HCT116 (cell line): Measurements from ENCODE around the gene SLC35E4. TPM values are rescaled to one million over a fixed set of nuclear protein-coding genes. Genes with fewer than 3 reads are reported as not detected.

Experiments
- ATAC-seq: fragments of 200-7000 bp; cut with Tn5 transposase; 2 replicates; pipeline ENCODE4 v1.9.1; 2020; ENCODE audit warnings: mild to moderate bottlenecking, moderate library complexity
- BruUV-seq: library from RNA; stranded (reverse); fragments of 400-500 nt; replicated peaks from 2 replicates; lab custom pipeline; 2021; lab: Mats Ljungman, UMichigan
- CTCF ChIA-PET: fragments of 300-600 bp; sonication (Branson Sonifier 250); formaldehyde crosslinking; loops from one replicate; lab custom pipeline; 2021; ENCODE audit warnings: antibody characterized with exemption; lab: Charles Lee
- POLR2A ChIA-PET: fragments of 300-600, 350-600 bp; sonication (Branson Sonifier 250); formaldehyde crosslinking; loops from one replicate; lab custom pipeline; 2021; ENCODE audit warnings: antibody characterized with exemption; lab: Charles Lee
- RAD21 ChIA-PET, 2 experiments: fragments of 300-600 bp; sonication (Branson Sonifier 250); formaldehyde crosslinking; loops; one replicate each; lab custom pipeline; 2023; ENCODE audit warnings: low total read pairs in 2 of 2; ENCODE audit not compliant: uncharacterized antibody in 2 of 2, unreplicated experiment in 2 of 2, low non-redundant PET in 1 of 2; lab: Charles Lee
- DNase-seq: peaks from one replicate; pipeline ENCODE4 v3.0.0-alpha.2; 2010; ENCODE audit warnings: low read depth, low spot score
- H2AFZ ChIP-seq: fragments of 200-600 bp; shearing (Covaris generic), sonication (generic); 2 replicates; pipeline ENCODE4 v1.6.1; 2017; ENCODE audit warnings: low read depth, mixed run types, mixed read lengths, antibody characterized with exemption, low read length; ENCODE audit not compliant: poor library complexity, severe bottlenecking
- H3K27ac ChIP-seq: 2 replicates; pipeline ENCODE4 v1.5.1; 2012; ENCODE audit warnings: low read depth, low read length
- H3K27me3 ChIP-seq: fragments of 200-600 bp; sonication (generic); 2 replicates; pipeline ENCODE4 v1.6.1; 2016; ENCODE audit warnings: mixed run types, low read length, mixed read lengths; ENCODE audit not compliant: insufficient read depth
- H3K36me3 ChIP-seq, 2 experiments: fragments of 200-500 bp in 1 of 2; fragments of 200-600 bp in 1 of 2; sonication (Bioruptor generic) in 1 of 2; sonication (generic) in 1 of 2; 2 replicates each; pipeline versions ENCODE4 v1.5.1 to v1.6.1; 2014 to 2016; ENCODE audit warnings: low read length in 2 of 2, inconsistent platforms in 1 of 2, mixed read lengths in 1 of 2, mixed run types in 1 of 2; ENCODE audit not compliant: insufficient read depth in 2 of 2, control insufficient read depth in 1 of 2
- H3K4me1 ChIP-seq, 2 experiments: fragments of 200-600 bp in 1 of 2; sonication (generic) in 1 of 2; 2 replicates each; pipeline versions ENCODE4 v1.5.1 to v1.6.1; 2012 to 2017; ENCODE audit warnings: low read length in 2 of 2, inconsistent platforms in 1 of 2, mild to moderate bottlenecking in 1 of 2, mixed read lengths in 1 of 2, mixed run types in 1 of 2, moderate library complexity in 1 of 2; ENCODE audit not compliant: insufficient read depth in 2 of 2, control insufficient read depth in 1 of 2
- H3K4me2 ChIP-seq: fragments of 200-600 bp; sonication (generic); 2 replicates; pipeline ENCODE4 v1.6.1; 2017; ENCODE audit warnings: mixed run types, low read length, mixed read lengths
- H3K4me3 ChIP-seq, 2 experiments: fragments of 200-600 bp in 1 of 2; sonication (generic) in 1 of 2; replicated peaks in 1 of 2; 2 replicates each; pipeline ENCODE4 v1.5.1; 2011 to 2016; ENCODE audit warnings: low read length in 2 of 2, control low read depth in 1 of 2, low read depth in 1 of 2, mild to moderate bottlenecking in 1 of 2, mixed read lengths in 1 of 2, mixed run types in 1 of 2
- H3K79me2 ChIP-seq: fragments of 200-600 bp; sonication (generic); 2 replicates; pipeline ENCODE4 v1.6.1; 2017; ENCODE audit warnings: mild to moderate bottlenecking, mixed run types, low read length, moderate library complexity, mixed read lengths; ENCODE audit not compliant: insufficient read depth
- H3K9ac ChIP-seq: fragments of 200-600 bp; sonication (generic); 2 replicates; pipeline ENCODE4 v1.6.1; 2016; ENCODE audit warnings: low read length, mixed read lengths
- H3K9me2 ChIP-seq: fragments of 200-600 bp; sonication (generic), shearing (Covaris generic); 2 replicates; pipeline ENCODE4 v1.6.1; 2017; ENCODE audit warnings: mixed run types, mild to moderate bottlenecking, moderate library complexity; ENCODE audit not compliant: insufficient read depth
- H3K9me3 ChIP-seq, 2 experiments: fragments of 200-500 bp in 1 of 2; fragments of 200-600 bp in 1 of 2; sonication (Bioruptor generic) in 1 of 2; sonication (generic) in 1 of 2; 2 replicates each; pipeline ENCODE4 v1.6.1; 2014 to 2017; ENCODE audit warnings: low read length in 2 of 2, mixed read lengths in 2 of 2, inconsistent platforms in 1 of 2, low read depth in 1 of 2, mild to moderate bottlenecking in 1 of 2, mixed run types in 1 of 2, moderate library complexity in 1 of 2; ENCODE audit not compliant: control insufficient read depth in 1 of 2, insufficient read depth in 1 of 2
- H4K20me1 ChIP-seq: fragments of 200-600 bp; sonication (generic), shearing (Covaris generic); 2 replicates; pipeline ENCODE4 v1.6.1; 2017; ENCODE audit warnings: mixed run types, mild to moderate bottlenecking, moderate library complexity; ENCODE audit not compliant: insufficient read depth
- CBX3 ChIP-seq: IDR thresholded peaks from 2 replicates; pipeline ENCODE4 v1.6.1; 2012; ENCODE audit warnings: low read depth
- CEBPB ChIP-seq: IDR thresholded peaks from 2 replicates; pipeline ENCODE4 v1.6.1; 2012; ENCODE audit warnings: low read depth
- EGR1 ChIP-seq: IDR thresholded peaks from 2 replicates; pipeline ENCODE4 v1.6.1; 2012; ENCODE audit warnings: low read depth
- ELF1 ChIP-seq: IDR thresholded peaks from 2 replicates; pipeline ENCODE4 v1.6.1; 2012; ENCODE audit warnings: low read depth, borderline replicate concordance
- EZH2 ChIP-seq: fragments of 200-600 bp; sonication (generic); IDR thresholded peaks from 2 replicates; pipeline ENCODE4 v1.6.1; 2017; ENCODE audit warnings: antibody characterized with exemption, mixed run types
- EZH2phosphoT487 ChIP-seq: fragments of 200-600 bp; IDR thresholded peaks from 2 replicates; pipeline ENCODE4 v1.6.1; 2018; ENCODE audit warnings: antibody characterized with exemption, borderline replicate concordance
- FOSL1 ChIP-seq: IDR thresholded peaks from 2 replicates; pipeline ENCODE4 v1.6.1; 2012; ENCODE audit warnings: low read depth
- JUND ChIP-seq: IDR thresholded peaks from 2 replicates; pipeline ENCODE4 v1.6.1; 2012
- POLR2A ChIP-seq: IDR thresholded peaks from 2 replicates; pipeline ENCODE4 v1.7.0; 2011; ENCODE audit warnings: borderline replicate concordance; ENCODE audit not compliant: insufficient read depth, insufficient read length; ENCODE audit errors: extremely low read depth
- RAD21 ChIP-seq: IDR thresholded peaks from 2 replicates; pipeline ENCODE4 v1.6.1; 2012; ENCODE audit warnings: low read depth, mild to moderate bottlenecking
- SIN3A ChIP-seq: IDR thresholded peaks from 2 replicates; pipeline ENCODE4 v1.6.1; 2012; ENCODE audit warnings: low read depth
- SP1 ChIP-seq: IDR thresholded peaks from 2 replicates; pipeline ENCODE4 v1.6.1; 2012; ENCODE audit warnings: low read depth
- SRF ChIP-seq: IDR thresholded peaks from 2 replicates; pipeline ENCODE4 v1.6.1; 2012; ENCODE audit warnings: low read depth
- TCF7L2 ChIP-seq: IDR thresholded peaks from 2 replicates; pipeline ENCODE4 v1.7.0; 2011; ENCODE audit warnings: borderline replicate concordance, inconsistent platforms; ENCODE audit not compliant: insufficient read depth, insufficient read length; ENCODE audit errors: extremely low read depth
- YY1 ChIP-seq: IDR thresholded peaks from 2 replicates; pipeline ENCODE4 v1.6.1; 2011; ENCODE audit warnings: low read length, low read depth, moderate library complexity, mild to moderate bottlenecking; ENCODE audit not compliant: insufficient replicate concordance; ENCODE audit errors: extremely low read depth
- ZNF274 ChIP-seq: fragments of 200-500 bp; sonication (Bioruptor generic); IDR thresholded peaks from 2 replicates; pipeline ENCODE4 v1.6.1; 2014; ENCODE audit warnings: mild to moderate bottlenecking, low read depth, low read length, inconsistent platforms
- intact Hi-C: fragments of 100-400 bp; cut with micrococcal nuclease; formaldehyde crosslinking; loops from 2 replicates; pipeline ENCODE4 v1.10.0; 2022
- total RNA-seq: library from RNA; stranded (reverse); gene quantifications from one replicate; pipeline ENCODE4 v1.2.1, GENCODE V29; 2021; ENCODE audit not compliant: unreplicated experiment
- TF ChIP-seq, protein P1 (sequence below): IDR thresholded peaks from 2 replicates; pipeline ENCODE4 v1.6.1; 2012
- TF ChIP-seq, protein P2 (sequence below): IDR thresholded peaks from 2 replicates; pipeline ENCODE4 v1.6.1; 2012; ENCODE audit warnings: low read depth
- TF ChIP-seq, protein P3 (sequence below): IDR thresholded peaks from 2 replicates; pipeline ENCODE4 v1.6.1; 2011; ENCODE audit warnings: mild to moderate bottlenecking, low read length, moderate library complexity; ENCODE audit not compliant: insufficient replicate concordance; ENCODE audit errors: extremely low read depth
- TF ChIP-seq, protein P4 (sequence below), 3 experiments: fragments of 200-600 bp in 1 of 3; sonication (generic) in 1 of 3; IDR thresholded peaks in 2 of 3; conservative IDR thresholded peaks in 1 of 3; 2 replicates each; pipeline ENCODE4 v1.5.1; 2012 to 2017; ENCODE audit warnings: low read depth in 2 of 3, low read length in 2 of 3, antibody characterized with exemption in 1 of 3, borderline replicate concordance in 1 of 3, control low read depth in 1 of 3, mild to moderate bottlenecking in 1 of 3, mixed read lengths in 1 of 3, mixed run types in 1 of 3, moderate library complexity in 1 of 3; ENCODE audit not compliant: insufficient read depth in 1 of 3

The SLC35E4 gene
- total RNA-seq, 1 experiment from 2014 or later, result 6.2 TPM

DNA sequence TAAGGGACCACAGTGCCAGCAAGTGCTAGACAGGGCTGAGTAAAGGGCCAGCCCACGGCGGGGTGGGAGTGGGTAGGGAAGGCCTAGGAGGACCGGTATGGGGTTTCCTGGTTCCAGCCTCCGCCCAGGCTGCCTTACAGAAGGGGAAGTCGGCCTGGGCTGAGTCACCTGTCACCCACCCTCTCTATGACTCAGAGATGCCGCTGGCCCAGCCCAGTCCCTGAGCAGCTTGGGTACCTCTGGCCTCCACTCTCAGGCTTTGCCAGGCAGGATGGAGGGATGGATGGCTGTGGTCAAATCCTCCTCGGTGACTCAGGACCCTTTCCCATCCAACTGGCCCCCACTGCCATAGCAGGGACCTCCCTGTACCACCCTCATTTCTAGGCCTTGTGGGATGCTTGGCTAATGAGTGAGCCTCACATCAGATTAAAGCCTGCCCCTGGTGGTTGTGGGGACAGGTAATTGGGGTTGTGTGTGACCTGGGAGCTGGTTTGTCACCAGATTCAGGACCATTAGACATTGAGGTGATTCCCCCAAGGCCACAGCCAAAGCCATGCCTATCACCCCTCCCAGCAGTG lies 13.9 kb downstream of the SLC35E4 start:
- H3K4me1 ChIP-seq, result peaks cover 18 to 30% of the 10 kb centered on the region in 2 experiments
- peak overlapping the region; percentile 59 for H3K27ac ChIP-seq
- intact Hi-C loops, result no loop called here
- H3K79me2 ChIP-seq, result no peaks in the 10 kb centered on the region
- H3K9me2 ChIP-seq, result no peaks in the 10 kb centered on the region
- ChIA-PET POLR2A (interaction anchor here (1.5 to 2.1 kb wide), 2 partner anchors 14 to 226 kb away, joined by 3 to 11 read pairs; partner anchors contain the start of gene SLC35E4), CTCF (interaction anchor here (0.7 to 2.4 kb wide), 7 partner anchors 13 to 439 kb away, joined by 3 to 17 read pairs (median 4); partner anchors contain the start of genes DUSP18 and SLC35E4), RAD21 (no interaction called here)
- H3K36me3 ChIP-seq, result no peaks in the 10 kb centered on the region
- H3K27me3 ChIP-seq, result no peaks in the 10 kb centered on the region
- DNase-seq (peak; percentile 78), ATAC-seq (peak; percentile 99)
- H4K20me1 ChIP-seq, result no peaks in the 10 kb centered on the region
- peak overlapping the region; percentile 46 for H3K9ac ChIP-seq
- peak overlapping the region; percentile 76 for H3K4me2 ChIP-seq
- peak overlapping the region in 1 of 2 experiments; percentile 29; a peak in 2 of 4 replicates for H3K4me3 ChIP-seq
- H2AFZ ChIP-seq, result no peak overlapping the region
- H3K9me3 ChIP-seq, result no peaks in the 10 kb centered on the region
- no TSS peak for BruUV-seq
- peak; percentile 72 for TF ChIP-seq SP1
- TF ChIP-seq, protein P1, sequence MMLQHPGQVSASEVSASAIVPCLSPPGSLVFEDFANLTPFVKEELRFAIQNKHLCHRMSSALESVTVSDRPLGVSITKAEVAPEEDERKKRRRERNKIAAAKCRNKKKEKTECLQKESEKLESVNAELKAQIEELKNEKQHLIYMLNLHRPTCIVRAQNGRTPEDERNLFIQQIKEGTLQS, result no peak
- TF ChIP-seq, protein P2, sequence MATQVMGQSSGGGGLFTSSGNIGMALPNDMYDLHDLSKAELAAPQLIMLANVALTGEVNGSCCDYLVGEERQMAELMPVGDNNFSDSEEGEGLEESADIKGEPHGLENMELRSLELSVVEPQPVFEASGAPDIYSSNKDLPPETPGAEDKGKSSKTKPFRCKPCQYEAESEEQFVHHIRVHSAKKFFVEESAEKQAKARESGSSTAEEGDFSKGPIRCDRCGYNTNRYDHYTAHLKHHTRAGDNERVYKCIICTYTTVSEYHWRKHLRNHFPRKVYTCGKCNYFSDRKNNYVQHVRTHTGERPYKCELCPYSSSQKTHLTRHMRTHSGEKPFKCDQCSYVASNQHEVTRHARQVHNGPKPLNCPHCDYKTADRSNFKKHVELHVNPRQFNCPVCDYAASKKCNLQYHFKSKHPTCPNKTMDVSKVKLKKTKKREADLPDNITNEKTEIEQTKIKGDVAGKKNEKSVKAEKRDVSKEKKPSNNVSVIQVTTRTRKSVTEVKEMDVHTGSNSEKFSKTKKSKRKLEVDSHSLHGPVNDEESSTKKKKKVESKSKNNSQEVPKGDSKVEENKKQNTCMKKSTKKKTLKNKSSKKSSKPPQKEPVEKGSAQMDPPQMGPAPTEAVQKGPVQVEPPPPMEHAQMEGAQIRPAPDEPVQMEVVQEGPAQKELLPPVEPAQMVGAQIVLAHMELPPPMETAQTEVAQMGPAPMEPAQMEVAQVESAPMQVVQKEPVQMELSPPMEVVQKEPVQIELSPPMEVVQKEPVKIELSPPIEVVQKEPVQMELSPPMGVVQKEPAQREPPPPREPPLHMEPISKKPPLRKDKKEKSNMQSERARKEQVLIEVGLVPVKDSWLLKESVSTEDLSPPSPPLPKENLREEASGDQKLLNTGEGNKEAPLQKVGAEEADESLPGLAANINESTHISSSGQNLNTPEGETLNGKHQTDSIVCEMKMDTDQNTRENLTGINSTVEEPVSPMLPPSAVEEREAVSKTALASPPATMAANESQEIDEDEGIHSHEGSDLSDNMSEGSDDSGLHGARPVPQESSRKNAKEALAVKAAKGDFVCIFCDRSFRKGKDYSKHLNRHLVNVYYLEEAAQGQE, result no peak
- TF ChIP-seq, protein P3, sequence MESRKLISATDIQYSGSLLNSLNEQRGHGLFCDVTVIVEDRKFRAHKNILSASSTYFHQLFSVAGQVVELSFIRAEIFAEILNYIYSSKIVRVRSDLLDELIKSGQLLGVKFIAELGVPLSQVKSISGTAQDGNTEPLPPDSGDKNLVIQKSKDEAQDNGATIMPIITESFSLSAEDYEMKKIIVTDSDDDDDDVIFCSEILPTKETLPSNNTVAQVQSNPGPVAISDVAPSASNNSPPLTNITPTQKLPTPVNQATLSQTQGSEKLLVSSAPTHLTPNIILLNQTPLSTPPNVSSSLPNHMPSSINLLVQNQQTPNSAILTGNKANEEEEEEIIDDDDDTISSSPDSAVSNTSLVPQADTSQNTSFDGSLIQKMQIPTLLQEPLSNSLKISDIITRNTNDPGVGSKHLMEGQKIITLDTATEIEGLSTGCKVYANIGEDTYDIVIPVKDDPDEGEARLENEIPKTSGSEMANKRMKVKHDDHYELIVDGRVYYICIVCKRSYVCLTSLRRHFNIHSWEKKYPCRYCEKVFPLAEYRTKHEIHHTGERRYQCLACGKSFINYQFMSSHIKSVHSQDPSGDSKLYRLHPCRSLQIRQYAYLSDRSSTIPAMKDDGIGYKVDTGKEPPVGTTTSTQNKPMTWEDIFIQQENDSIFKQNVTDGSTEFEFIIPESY, result no peak
- peak; percentile 95 for TF ChIP-seq FOSL1
- TF ChIP-seq EZH2, result no peak
- TF ChIP-seq POLR2A, result no peak
- no peak for TF ChIP-seq CEBPB
- TF ChIP-seq ZNF274, result no peak
- TF ChIP-seq CBX3, result no peak; the same call in 1 of the 2 replicates
- TF ChIP-seq, protein P4, sequence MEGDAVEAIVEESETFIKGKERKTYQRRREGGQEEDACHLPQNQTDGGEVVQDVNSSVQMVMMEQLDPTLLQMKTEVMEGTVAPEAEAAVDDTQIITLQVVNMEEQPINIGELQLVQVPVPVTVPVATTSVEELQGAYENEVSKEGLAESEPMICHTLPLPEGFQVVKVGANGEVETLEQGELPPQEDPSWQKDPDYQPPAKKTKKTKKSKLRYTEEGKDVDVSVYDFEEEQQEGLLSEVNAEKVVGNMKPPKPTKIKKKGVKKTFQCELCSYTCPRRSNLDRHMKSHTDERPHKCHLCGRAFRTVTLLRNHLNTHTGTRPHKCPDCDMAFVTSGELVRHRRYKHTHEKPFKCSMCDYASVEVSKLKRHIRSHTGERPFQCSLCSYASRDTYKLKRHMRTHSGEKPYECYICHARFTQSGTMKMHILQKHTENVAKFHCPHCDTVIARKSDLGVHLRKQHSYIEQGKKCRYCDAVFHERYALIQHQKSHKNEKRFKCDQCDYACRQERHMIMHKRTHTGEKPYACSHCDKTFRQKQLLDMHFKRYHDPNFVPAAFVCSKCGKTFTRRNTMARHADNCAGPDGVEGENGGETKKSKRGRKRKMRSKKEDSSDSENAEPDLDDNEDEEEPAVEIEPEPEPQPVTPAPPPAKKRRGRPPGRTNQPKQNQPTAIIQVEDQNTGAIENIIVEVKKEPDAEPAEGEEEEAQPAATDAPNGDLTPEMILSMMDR (IDR thresholded peaks at IDR 0.05 in 2 of 3, conservative IDR thresholded peaks at IDR 0.05 in 1 of 3; ENCODE audit: borderline replicate concordance in 1 of 3, insufficient read depth in 1 of 3, low read depth in 2 of 3, low read length in 2 of 3), result peak in 2 of 3 experiments; percentile 52 to 53; a peak in 4 of 6 replicates
- TF ChIP-seq ELF1, result no peak; the same call in 1 of the 2 replicates
- TF ChIP-seq EGR1, result peak; percentile 36; the same call in 1 of the 2 replicates
- peak; percentile 94 for TF ChIP-seq TCF7L2
- peak; percentile 97 for TF ChIP-seq JUND
- no peak for TF ChIP-seq EZH2phosphoT487
- TF ChIP-seq YY1, result no peak
- no peak for TF ChIP-seq SIN3A
- no peak for TF ChIP-seq SRF
- TF ChIP-seq RAD21, result no peak
